HCT116 (cell line): ENCODE data around the gene ISX. TPM values are rescaled to one million over a fixed set of nuclear protein-coding genes. Genes with fewer than 3 reads are reported as not detected.

Experiments
- ATAC-seq: fragments of 200-7000 bp; cut with Tn5 transposase; 2 replicates; pipeline ENCODE4 v1.9.1; 2020; ENCODE audit warnings: mild to moderate bottlenecking, moderate library complexity
- BruUV-seq: library from RNA; stranded (reverse); fragments of 400-500 nt; replicated peaks from 2 replicates; lab custom pipeline; 2021; lab: Mats Ljungman, UMichigan
- CTCF ChIA-PET: fragments of 300-600 bp; sonication (Branson Sonifier 250); formaldehyde crosslinking; loops from one replicate; lab custom pipeline; 2021; ENCODE audit warnings: antibody characterized with exemption; lab: Charles Lee
- POLR2A ChIA-PET: fragments of 300-600, 350-600 bp; sonication (Branson Sonifier 250); formaldehyde crosslinking; loops from one replicate; lab custom pipeline; 2021; ENCODE audit warnings: antibody characterized with exemption; lab: Charles Lee
- RAD21 ChIA-PET, 2 experiments: fragments of 300-600 bp; sonication (Branson Sonifier 250); formaldehyde crosslinking; loops; one replicate each; lab custom pipeline; 2023; ENCODE audit warnings: low total read pairs in 2 of 2; ENCODE audit not compliant: uncharacterized antibody in 2 of 2, unreplicated experiment in 2 of 2, low non-redundant PET in 1 of 2; lab: Charles Lee
- DNase-seq: peaks from one replicate; pipeline ENCODE4 v3.0.0-alpha.2; 2010; ENCODE audit warnings: low read depth, low spot score
- H2AFZ ChIP-seq: fragments of 200-600 bp; shearing (Covaris generic), sonication (generic); 2 replicates; pipeline ENCODE4 v1.6.1; 2017; ENCODE audit warnings: low read depth, mixed run types, mixed read lengths, antibody characterized with exemption, low read length; ENCODE audit not compliant: poor library complexity, severe bottlenecking
- H3K27ac ChIP-seq: 2 replicates; pipeline ENCODE4 v1.5.1; 2012; ENCODE audit warnings: low read depth, low read length
- H3K27me3 ChIP-seq: fragments of 200-600 bp; sonication (generic); 2 replicates; pipeline ENCODE4 v1.6.1; 2016; ENCODE audit warnings: mixed run types, low read length, mixed read lengths; ENCODE audit not compliant: insufficient read depth
- H3K36me3 ChIP-seq, 2 experiments: fragments of 200-500 bp in 1 of 2; fragments of 200-600 bp in 1 of 2; sonication (Bioruptor generic) in 1 of 2; sonication (generic) in 1 of 2; 2 replicates each; pipeline versions ENCODE4 v1.5.1 to v1.6.1; 2014 to 2016; ENCODE audit warnings: low read length in 2 of 2, inconsistent platforms in 1 of 2, mixed read lengths in 1 of 2, mixed run types in 1 of 2; ENCODE audit not compliant: insufficient read depth in 2 of 2, control insufficient read depth in 1 of 2
- H3K4me1 ChIP-seq, 2 experiments: fragments of 200-600 bp in 1 of 2; sonication (generic) in 1 of 2; 2 replicates each; pipeline versions ENCODE4 v1.5.1 to v1.6.1; 2012 to 2017; ENCODE audit warnings: low read length in 2 of 2, inconsistent platforms in 1 of 2, mild to moderate bottlenecking in 1 of 2, mixed read lengths in 1 of 2, mixed run types in 1 of 2, moderate library complexity in 1 of 2; ENCODE audit not compliant: insufficient read depth in 2 of 2, control insufficient read depth in 1 of 2
- H3K4me2 ChIP-seq: fragments of 200-600 bp; sonication (generic); 2 replicates; pipeline ENCODE4 v1.6.1; 2017; ENCODE audit warnings: mixed run types, low read length, mixed read lengths
- H3K4me3 ChIP-seq, 2 experiments: fragments of 200-600 bp in 1 of 2; sonication (generic) in 1 of 2; replicated peaks in 1 of 2; 2 replicates each; pipeline ENCODE4 v1.5.1; 2011 to 2016; ENCODE audit warnings: low read length in 2 of 2, control low read depth in 1 of 2, low read depth in 1 of 2, mild to moderate bottlenecking in 1 of 2, mixed read lengths in 1 of 2, mixed run types in 1 of 2
- H3K79me2 ChIP-seq: fragments of 200-600 bp; sonication (generic); 2 replicates; pipeline ENCODE4 v1.6.1; 2017; ENCODE audit warnings: mild to moderate bottlenecking, mixed run types, low read length, moderate library complexity, mixed read lengths; ENCODE audit not compliant: insufficient read depth
- H3K9ac ChIP-seq: fragments of 200-600 bp; sonication (generic); 2 replicates; pipeline ENCODE4 v1.6.1; 2016; ENCODE audit warnings: low read length, mixed read lengths
- H3K9me2 ChIP-seq: fragments of 200-600 bp; sonication (generic), shearing (Covaris generic); 2 replicates; pipeline ENCODE4 v1.6.1; 2017; ENCODE audit warnings: mixed run types, mild to moderate bottlenecking, moderate library complexity; ENCODE audit not compliant: insufficient read depth
- H3K9me3 ChIP-seq, 2 experiments: fragments of 200-500 bp in 1 of 2; fragments of 200-600 bp in 1 of 2; sonication (Bioruptor generic) in 1 of 2; sonication (generic) in 1 of 2; 2 replicates each; pipeline ENCODE4 v1.6.1; 2014 to 2017; ENCODE audit warnings: low read length in 2 of 2, mixed read lengths in 2 of 2, inconsistent platforms in 1 of 2, low read depth in 1 of 2, mild to moderate bottlenecking in 1 of 2, mixed run types in 1 of 2, moderate library complexity in 1 of 2; ENCODE audit not compliant: control insufficient read depth in 1 of 2, insufficient read depth in 1 of 2
- H4K20me1 ChIP-seq: fragments of 200-600 bp; sonication (generic), shearing (Covaris generic); 2 replicates; pipeline ENCODE4 v1.6.1; 2017; ENCODE audit warnings: mixed run types, mild to moderate bottlenecking, moderate library complexity; ENCODE audit not compliant: insufficient read depth
- ATF3 ChIP-seq: IDR thresholded peaks from 2 replicates; pipeline ENCODE4 v1.6.1; 2012
- CBX3 ChIP-seq: IDR thresholded peaks from 2 replicates; pipeline ENCODE4 v1.6.1; 2012; ENCODE audit warnings: low read depth
- CEBPB ChIP-seq: IDR thresholded peaks from 2 replicates; pipeline ENCODE4 v1.6.1; 2012; ENCODE audit warnings: low read depth
- EGR1 ChIP-seq: IDR thresholded peaks from 2 replicates; pipeline ENCODE4 v1.6.1; 2012; ENCODE audit warnings: low read depth
- EZH2phosphoT487 ChIP-seq: fragments of 200-600 bp; IDR thresholded peaks from 2 replicates; pipeline ENCODE4 v1.6.1; 2018; ENCODE audit warnings: antibody characterized with exemption, borderline replicate concordance
- FOSL1 ChIP-seq: IDR thresholded peaks from 2 replicates; pipeline ENCODE4 v1.6.1; 2012; ENCODE audit warnings: low read depth
- JUND ChIP-seq: IDR thresholded peaks from 2 replicates; pipeline ENCODE4 v1.6.1; 2012
- MAX ChIP-seq: IDR thresholded peaks from 2 replicates; pipeline ENCODE4 v1.6.1; 2012
- POLR2A ChIP-seq: IDR thresholded peaks from 2 replicates; pipeline ENCODE4 v1.7.0; 2011; ENCODE audit warnings: borderline replicate concordance; ENCODE audit not compliant: insufficient read depth, insufficient read length; ENCODE audit errors: extremely low read depth
- POLR2AphosphoS5 ChIP-seq: IDR thresholded peaks from 2 replicates; pipeline ENCODE4 v1.6.1; 2011; ENCODE audit warnings: mild to moderate bottlenecking, low read depth, low read length, moderate library complexity
- SP1 ChIP-seq: IDR thresholded peaks from 2 replicates; pipeline ENCODE4 v1.6.1; 2012; ENCODE audit warnings: low read depth
- SRF ChIP-seq: IDR thresholded peaks from 2 replicates; pipeline ENCODE4 v1.6.1; 2012; ENCODE audit warnings: low read depth
- TCF7L2 ChIP-seq: IDR thresholded peaks from 2 replicates; pipeline ENCODE4 v1.7.0; 2011; ENCODE audit warnings: borderline replicate concordance, inconsistent platforms; ENCODE audit not compliant: insufficient read depth, insufficient read length; ENCODE audit errors: extremely low read depth
- YY1 ChIP-seq: IDR thresholded peaks from 2 replicates; pipeline ENCODE4 v1.6.1; 2011; ENCODE audit warnings: low read length, low read depth, moderate library complexity, mild to moderate bottlenecking; ENCODE audit not compliant: insufficient replicate concordance; ENCODE audit errors: extremely low read depth
- ZBTB33 ChIP-seq: IDR thresholded peaks from 2 replicates; pipeline ENCODE4 v1.6.1; 2011; ENCODE audit warnings: mild to moderate bottlenecking, low read length, moderate library complexity; ENCODE audit not compliant: insufficient replicate concordance; ENCODE audit errors: extremely low read depth
- ZNF274 ChIP-seq: fragments of 200-500 bp; sonication (Bioruptor generic); IDR thresholded peaks from 2 replicates; pipeline ENCODE4 v1.6.1; 2014; ENCODE audit warnings: mild to moderate bottlenecking, low read depth, low read length, inconsistent platforms
- intact Hi-C: fragments of 100-400 bp; cut with micrococcal nuclease; formaldehyde crosslinking; loops from 2 replicates; pipeline ENCODE4 v1.10.0; 2022
- total RNA-seq: library from RNA; stranded (reverse); gene quantifications from one replicate; pipeline ENCODE4 v1.2.1, GENCODE V29; 2021; ENCODE audit not compliant: unreplicated experiment

Gene ISX
- total RNA-seq, 1 experiment from 2014 or later, result not detected

- H3K9me3 ChIP-seq, result no peaks in the 10 kb centered on the region
- no peaks in the 10 kb centered on the region for H4K20me1 ChIP-seq
- ATAC-seq, result no peak
- RAD21 ChIA-PET, result no interaction called here
- no peak overlapping the region for H3K9ac ChIP-seq
- intact Hi-C loops, result no loop called here
- no peaks in the 10 kb centered on the region for H3K9me2 ChIP-seq
- no peaks in the 10 kb centered on the region for H3K4me1 ChIP-seq
- no peaks in the 10 kb centered on the region for H3K36me3 ChIP-seq
- no peak overlapping the region for H3K27ac ChIP-seq
- no peak overlapping the region for H3K4me3 ChIP-seq
- H3K27me3 ChIP-seq, result no peaks in the 10 kb centered on the region
- no peak for TF ChIP-seq FOSL1
- TF ChIP-seq ZBTB33, result no peak
- no peak for TF ChIP-seq JUND
- TF ChIP-seq ATF3, result no peak
- TF ChIP-seq CBX3, result no peak
- no peak for TF ChIP-seq POLR2AphosphoS5
- no peak for TF ChIP-seq YY1
- no peak for TF ChIP-seq SP1
- TF ChIP-seq, all 23 proteins: peak for 0
- no TSS peak for BruUV-seq
- ChIA-PET CTCF (no interaction called here), POLR2A (no interaction called here)
- H2AFZ ChIP-seq, result no peak overlapping the region
- no peak for DNase-seq
- no peak overlapping the region for H3K4me2 ChIP-seq
- H3K79me2 ChIP-seq, result no peaks in the 10 kb centered on the region
Observed at GRCh38 chr22:35111244-35111643, 45.3 kb downstream of the ISX start.

- BruUV-seq, result no TSS peak
- intact Hi-C loops, result no loop called here
- H3K9me3 ChIP-seq, result no peaks in the 10 kb centered on the region
- no peak overlapping the region for H3K4me2 ChIP-seq
- no peaks in the 10 kb centered on the region for H3K79me2 ChIP-seq
- DNase-seq (no peak), ATAC-seq (no peak)
- TF ChIP-seq TCF7L2 (no peak), MAX (no peak), EZH2phosphoT487 (no peak), FOSL1 (no peak), POLR2A (no peak), EGR1 (no peak), CBX3 (no peak), SRF (no peak), ZBTB33 (no peak), CEBPB (no peak), ZNF274 (no peak), YY1 (no peak), ATF3 (no peak), SP1 (no peak)
- H3K4me1 ChIP-seq, result no peaks in the 10 kb centered on the region
- no peak overlapping the region for H3K9ac ChIP-seq
- no peaks in the 10 kb centered on the region for H4K20me1 ChIP-seq
- ChIA-PET CTCF (interaction anchor here (1.0 kb wide), 1 partner anchor 43 kb away, joined by 3 read pairs; no protein-coding TSS in a partner anchor), POLR2A (no interaction called here), RAD21 (no interaction called here)
- no peaks in the 10 kb centered on the region for H3K9me2 ChIP-seq
- no peaks in the 10 kb centered on the region for H3K36me3 ChIP-seq
- no peak overlapping the region for H3K4me3 ChIP-seq
- no peaks in the 10 kb centered on the region for H3K27me3 ChIP-seq
- H3K27ac ChIP-seq, result no peak overlapping the region
- H2AFZ ChIP-seq, result no peak overlapping the region
Observed at GRCh38 chr22:35113341-35113740, 47.4 kb downstream of the ISX start.
